SK-N-SH treated with all-trans-retinoic acid at 6 μM for 48 hours (cell line): ENCODE measurements around the gene PAPSS1.

Experiments used
- ATAC-seq: fragments of 200-7000 bp; cut with Tn5 transposase; 3 replicates; pipeline ENCODE4 v1.9.1; 2020; ENCODE audit warnings: mild to moderate bottlenecking, moderate library complexity
- ARNTL ChIP-seq: fragments of 450-650 bp; formaldehyde crosslinking; IDR thresholded peaks from 2 replicates; pipeline ENCODE4 v1.5.0; 2020; ENCODE audit warnings: low read depth, mild to moderate bottlenecking, moderate library complexity, borderline replicate concordance
- BACH2 ChIP-seq: fragments of 250-450 bp; sonication (Bioruptor Pico); IDR thresholded peaks from 2 replicates; pipeline ENCODE4 v1.9.0; 2021; ENCODE audit warnings: mild to moderate bottlenecking, borderline replicate concordance
- CSDC2 ChIP-seq: fragments of 250-450 bp; sonication (Bioruptor Pico); IDR thresholded peaks from 2 replicates; pipeline ENCODE4 v1.5.0; 2020; ENCODE audit warnings: mild to moderate bottlenecking, moderate library complexity
- ESRRG ChIP-seq: fragments of 250-450 bp; sonication (Bioruptor Pico); IDR thresholded peaks from 2 replicates; pipeline ENCODE4 v1.6.1; 2021; ENCODE audit warnings: mild to moderate bottlenecking
- ISL1 ChIP-seq: fragments of 250-450 bp; sonication (Bioruptor Pico); IDR thresholded peaks from 2 replicates; pipeline ENCODE4 v2.1.2; 2022; ENCODE audit warnings: mild to moderate bottlenecking, moderate library complexity
- OSR1 ChIP-seq: fragments of 250-450 bp; sonication (Bioruptor Pico); IDR thresholded peaks from 2 replicates; pipeline ENCODE4 v1.8.0; 2022; ENCODE audit warnings: moderate library complexity, mild to moderate bottlenecking, inconsistent platforms
- PPARA ChIP-seq: fragments of 250-450 bp; sonication (Bioruptor Pico); IDR thresholded peaks from 2 replicates; pipeline ENCODE4 v1.5.0; 2020; ENCODE audit warnings: mild to moderate bottlenecking, borderline replicate concordance
- RARB ChIP-seq: fragments of 250-450 bp; sonication (Bioruptor Pico); IDR thresholded peaks from 2 replicates; pipeline ENCODE4 v1.8.0; 2021; ENCODE audit warnings: mild to moderate bottlenecking, moderate library complexity
- SNAI2 ChIP-seq: fragments of 250-450 bp; sonication (Bioruptor Pico); IDR thresholded peaks from 2 replicates; pipeline ENCODE4 v1.5.0; 2020; ENCODE audit warnings: mild to moderate bottlenecking, moderate library complexity
- TCF4 ChIP-seq: fragments of 250-450 bp; sonication (Bioruptor Pico); IDR thresholded peaks from 2 replicates; pipeline ENCODE4 v1.8.0; 2021; ENCODE audit warnings: mild to moderate bottlenecking, moderate library complexity, borderline replicate concordance
- TOX ChIP-seq: fragments of 250-450 bp; sonication (Bioruptor Pico); IDR thresholded peaks from 2 replicates; pipeline ENCODE4 v1.8.0; 2021; ENCODE audit warnings: mild to moderate bottlenecking, moderate library complexity, borderline replicate concordance
- ZC3H10 ChIP-seq: fragments of 250-450 bp; sonication (Bioruptor Pico); IDR thresholded peaks from 2 replicates; pipeline ENCODE4 v1.5.1; 2021; ENCODE audit warnings: mild to moderate bottlenecking, moderate library complexity
- ZFP3 ChIP-seq: fragments of 250-450 bp; sonication (Bioruptor Pico); IDR thresholded peaks from 2 replicates; pipeline ENCODE4 v1.5.0; 2020; ENCODE audit warnings: mild to moderate bottlenecking, moderate library complexity
- ZFP30 ChIP-seq: fragments of 450-650 bp; formaldehyde crosslinking; IDR thresholded peaks from 2 replicates; pipeline ENCODE4 v1.5.0; 2022; ENCODE audit warnings: mild to moderate bottlenecking, moderate library complexity
- ZNF565 ChIP-seq: fragments of 450-650 bp; formaldehyde crosslinking; conservative IDR thresholded peaks from 2 replicates; pipeline ENCODE4 v1.5.0; 2020; ENCODE audit warnings: low read depth, mild to moderate bottlenecking, moderate library complexity
- ZNF70 ChIP-seq: fragments of 450-650 bp; formaldehyde crosslinking; IDR thresholded peaks from 2 replicates; pipeline ENCODE4 v1.5.0; 2020; ENCODE audit warnings: mild to moderate bottlenecking, moderate library complexity
- ZNF8 ChIP-seq: fragments of 450-650 bp; formaldehyde crosslinking; IDR thresholded peaks from 2 replicates; pipeline ENCODE4 v1.5.0; 2020; ENCODE audit warnings: mild to moderate bottlenecking, moderate library complexity
- TF ChIP-seq, protein P1 (sequence below): fragments of 250-450 bp; sonication (Bioruptor Pico); IDR thresholded peaks from 2 replicates; pipeline ENCODE4 v1.8.0; 2020; ENCODE audit warnings: mild to moderate bottlenecking, moderate library complexity, borderline replicate concordance
- TF ChIP-seq, protein P2 (sequence below): fragments of 250-450 bp; sonication (Bioruptor Pico); IDR thresholded peaks from 2 replicates; pipeline ENCODE4 v1.8.0; 2021; ENCODE audit warnings: low read depth, mild to moderate bottlenecking, moderate library complexity, borderline replicate concordance
- TF ChIP-seq, protein P3 (sequence below): fragments of 250-450 bp; sonication (Bioruptor Pico); IDR thresholded peaks from 2 replicates; pipeline ENCODE4 v1.5.1; 2020; ENCODE audit warnings: low read depth, mild to moderate bottlenecking, moderate library complexity
- TF ChIP-seq, protein P4 (sequence below): fragments of 250-450 bp; sonication (Bioruptor Pico); IDR thresholded peaks from 2 replicates; pipeline ENCODE4 v1.5.1; 2021; ENCODE audit warnings: mild to moderate bottlenecking, moderate library complexity

PAPSS1 gene

DNA sequence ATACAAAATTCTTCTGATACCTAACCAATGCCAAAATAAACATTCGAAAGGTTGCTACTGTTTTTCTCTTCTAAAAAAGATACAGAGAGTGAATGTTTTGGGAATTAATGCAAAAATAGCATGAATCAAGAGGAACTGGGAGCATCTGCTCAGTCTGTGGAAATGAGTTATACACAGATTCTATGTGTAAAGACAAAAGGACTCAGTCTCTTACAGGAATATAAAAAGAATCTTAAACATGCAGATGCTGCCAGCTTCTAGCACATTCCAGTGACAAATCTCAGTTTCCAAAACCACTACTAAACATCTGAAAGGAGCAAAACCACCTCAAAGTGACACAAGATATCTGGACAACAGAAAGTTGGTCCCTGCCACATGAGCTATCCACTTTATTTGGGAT is 55.0 kb downstream of the PAPSS1 start:
- peak; percentile 27; the same call in 1 of the 3 replicates for ATAC-seq
- TF ChIP-seq BACH2 (CRISPR knock-in tag) (no peak), ARNTL (no peak), ISL1 (CRISPR knock-in tag) (no peak), ESRRG (CRISPR knock-in tag) (no peak), ZFP30 (no peak)
- TF ChIP-seq, all 23 proteins: peak for 0

DNA sequence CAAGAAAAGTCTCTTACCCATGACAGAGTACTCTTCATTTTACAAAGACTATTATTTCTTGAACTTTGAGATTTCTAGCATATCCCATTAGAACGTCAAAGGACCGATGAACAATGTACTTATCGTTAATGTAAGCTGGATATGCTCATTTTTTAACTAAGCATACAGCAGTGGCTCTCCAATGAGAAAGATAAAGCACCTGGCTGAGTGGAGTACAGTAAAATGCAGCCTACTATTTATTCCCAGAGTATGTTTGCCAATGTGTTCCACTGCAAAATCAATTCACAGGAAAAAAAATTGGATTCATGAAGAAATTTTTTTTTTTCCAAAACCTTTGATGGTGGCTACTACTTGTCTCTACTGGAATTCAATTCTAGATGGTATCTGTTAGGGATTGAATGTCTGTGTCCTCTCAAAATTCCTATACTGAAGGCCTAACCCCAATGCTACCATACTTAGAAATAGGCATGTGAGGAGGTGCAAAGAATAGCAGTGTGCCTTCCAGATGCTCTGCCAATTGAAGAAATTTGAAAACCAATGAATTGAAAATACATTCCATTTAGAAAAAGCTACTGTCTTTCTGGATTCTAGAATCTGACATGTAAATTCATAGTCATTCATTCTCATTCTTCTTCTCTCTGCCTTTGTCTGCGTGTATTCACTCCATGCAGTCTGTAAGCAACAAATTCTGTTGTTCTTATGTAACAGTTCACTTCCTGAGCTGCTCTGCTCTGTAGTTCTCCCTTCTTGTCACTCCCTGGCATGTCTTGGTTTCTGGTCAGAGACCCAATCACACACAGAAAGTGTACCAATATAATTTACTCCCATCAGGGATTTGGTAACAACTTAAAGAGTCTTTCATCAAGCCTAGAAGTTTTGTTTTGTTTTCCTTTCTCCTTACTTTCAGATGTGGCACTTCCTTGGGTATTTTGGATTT is 61.4 kb downstream of the PAPSS1 start:
- peak; percentile 61 for ATAC-seq
- TF ChIP-seq, protein P1, sequence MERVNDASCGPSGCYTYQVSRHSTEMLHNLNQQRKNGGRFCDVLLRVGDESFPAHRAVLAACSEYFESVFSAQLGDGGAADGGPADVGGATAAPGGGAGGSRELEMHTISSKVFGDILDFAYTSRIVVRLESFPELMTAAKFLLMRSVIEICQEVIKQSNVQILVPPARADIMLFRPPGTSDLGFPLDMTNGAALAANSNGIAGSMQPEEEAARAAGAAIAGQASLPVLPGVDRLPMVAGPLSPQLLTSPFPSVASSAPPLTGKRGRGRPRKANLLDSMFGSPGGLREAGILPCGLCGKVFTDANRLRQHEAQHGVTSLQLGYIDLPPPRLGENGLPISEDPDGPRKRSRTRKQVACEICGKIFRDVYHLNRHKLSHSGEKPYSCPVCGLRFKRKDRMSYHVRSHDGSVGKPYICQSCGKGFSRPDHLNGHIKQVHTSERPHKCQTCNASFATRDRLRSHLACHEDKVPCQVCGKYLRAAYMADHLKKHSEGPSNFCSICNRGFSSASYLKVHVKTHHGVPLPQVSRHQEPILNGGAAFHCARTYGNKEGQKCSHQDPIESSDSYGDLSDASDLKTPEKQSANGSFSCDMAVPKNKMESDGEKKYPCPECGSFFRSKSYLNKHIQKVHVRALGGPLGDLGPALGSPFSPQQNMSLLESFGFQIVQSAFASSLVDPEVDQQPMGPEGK (CRISPR knock-in tag): no peak
- TF ChIP-seq ZFP3 (CRISPR knock-in tag) (no peak), RARB (CRISPR knock-in tag) (no peak), ZNF565 (CRISPR knock-in tag) (no peak), BACH2 (CRISPR knock-in tag) (no peak), ZNF70 (CRISPR knock-in tag) (no peak), ZC3H10 (CRISPR knock-in tag) (no peak)
- TF ChIP-seq, protein P2, sequence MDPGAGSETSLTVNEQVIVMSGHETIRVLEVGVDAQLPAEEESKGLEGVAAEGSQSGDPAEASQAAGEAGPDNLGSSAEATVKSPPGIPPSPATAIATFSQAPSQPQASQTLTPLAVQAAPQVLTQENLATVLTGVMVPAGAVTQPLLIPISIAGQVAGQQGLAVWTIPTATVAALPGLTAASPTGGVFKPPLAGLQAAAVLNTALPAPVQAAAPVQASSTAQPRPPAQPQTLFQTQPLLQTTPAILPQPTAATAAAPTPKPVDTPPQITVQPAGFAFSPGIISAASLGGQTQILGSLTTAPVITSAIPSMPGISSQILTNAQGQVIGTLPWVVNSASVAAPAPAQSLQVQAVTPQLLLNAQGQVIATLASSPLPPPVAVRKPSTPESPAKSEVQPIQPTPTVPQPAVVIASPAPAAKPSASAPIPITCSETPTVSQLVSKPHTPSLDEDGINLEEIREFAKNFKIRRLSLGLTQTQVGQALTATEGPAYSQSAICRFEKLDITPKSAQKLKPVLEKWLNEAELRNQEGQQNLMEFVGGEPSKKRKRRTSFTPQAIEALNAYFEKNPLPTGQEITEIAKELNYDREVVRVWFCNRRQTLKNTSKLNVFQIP (CRISPR knock-in tag): no peak

DNA sequence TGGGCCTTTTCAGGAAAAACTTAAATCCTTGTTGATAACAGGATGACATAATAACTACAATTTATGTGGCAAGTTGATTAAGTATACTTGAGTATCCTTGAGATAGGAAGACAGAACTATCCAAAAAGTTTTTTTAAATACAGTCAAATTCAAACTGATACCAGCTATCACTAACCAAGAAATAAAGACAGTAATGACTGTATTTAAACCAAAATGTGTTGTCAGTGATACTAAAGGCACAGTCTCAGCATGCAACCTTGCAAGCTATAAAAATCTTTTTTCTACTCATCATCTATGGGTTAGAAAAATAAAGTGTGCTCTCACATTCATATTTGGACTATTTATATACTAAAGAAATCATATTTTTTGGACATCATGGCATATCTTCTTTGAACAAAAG is 64.7 kb downstream of the PAPSS1 start:
- no peak for TF ChIP-seq CSDC2 (CRISPR knock-in tag)
- TF ChIP-seq, protein P3, sequence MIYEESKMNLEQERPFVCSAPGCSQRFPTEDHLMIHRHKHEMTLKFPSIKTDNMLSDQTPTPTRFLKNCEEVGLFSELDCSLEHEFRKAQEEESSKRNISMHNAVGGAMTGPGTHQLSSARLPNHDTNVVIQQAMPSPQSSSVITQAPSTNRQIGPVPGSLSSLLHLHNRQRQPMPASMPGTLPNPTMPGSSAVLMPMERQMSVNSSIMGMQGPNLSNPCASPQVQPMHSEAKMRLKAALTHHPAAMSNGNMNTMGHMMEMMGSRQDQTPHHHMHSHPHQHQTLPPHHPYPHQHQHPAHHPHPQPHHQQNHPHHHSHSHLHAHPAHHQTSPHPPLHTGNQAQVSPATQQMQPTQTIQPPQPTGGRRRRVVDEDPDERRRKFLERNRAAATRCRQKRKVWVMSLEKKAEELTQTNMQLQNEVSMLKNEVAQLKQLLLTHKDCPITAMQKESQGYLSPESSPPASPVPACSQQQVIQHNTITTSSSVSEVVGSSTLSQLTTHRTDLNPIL (CRISPR knock-in tag): no peak
- TF ChIP-seq TCF4 (CRISPR knock-in tag): no peak
- TF ChIP-seq, protein P1 (CRISPR knock-in tag): no peak
- no peak for TF ChIP-seq BACH2 (CRISPR knock-in tag)
- no peak for TF ChIP-seq TOX (CRISPR knock-in tag)
- no peak for TF ChIP-seq ZFP30
- TF ChIP-seq RARB (CRISPR knock-in tag): no peak
- TF ChIP-seq PPARA (CRISPR knock-in tag): no peak
- TF ChIP-seq ZC3H10 (CRISPR knock-in tag): no peak
- TF ChIP-seq, protein P2 (CRISPR knock-in tag): no peak
- TF ChIP-seq, protein P4, sequence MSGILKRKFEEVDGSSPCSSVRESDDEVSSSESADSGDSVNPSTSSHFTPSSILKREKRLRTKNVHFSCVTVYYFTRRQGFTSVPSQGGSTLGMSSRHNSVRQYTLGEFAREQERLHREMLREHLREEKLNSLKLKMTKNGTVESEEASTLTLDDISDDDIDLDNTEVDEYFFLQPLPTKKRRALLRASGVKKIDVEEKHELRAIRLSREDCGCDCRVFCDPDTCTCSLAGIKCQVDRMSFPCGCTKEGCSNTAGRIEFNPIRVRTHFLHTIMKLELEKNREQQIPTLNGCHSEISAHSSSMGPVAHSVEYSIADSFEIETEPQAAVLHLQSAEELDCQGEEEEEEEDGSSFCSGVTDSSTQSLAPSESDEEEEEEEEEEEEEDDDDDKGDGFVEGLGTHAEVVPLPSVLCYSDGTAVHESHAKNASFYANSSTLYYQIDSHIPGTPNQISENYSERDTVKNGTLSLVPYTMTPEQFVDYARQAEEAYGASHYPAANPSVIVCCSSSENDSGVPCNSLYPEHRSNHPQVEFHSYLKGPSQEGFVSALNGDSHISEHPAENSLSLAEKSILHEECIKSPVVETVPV: no peak
- TF ChIP-seq ESRRG (CRISPR knock-in tag): no peak
- no peak for TF ChIP-seq ARNTL
- no peak for TF ChIP-seq ZNF70 (CRISPR knock-in tag)
- TF ChIP-seq SNAI2 (CRISPR knock-in tag): no peak
- no peak for TF ChIP-seq ZNF8 (CRISPR knock-in tag)
- no peak for TF ChIP-seq ZNF565 (CRISPR knock-in tag)
- TF ChIP-seq ZFP3 (CRISPR knock-in tag): no peak
- TF ChIP-seq OSR1: no peak
- ATAC-seq: no peak
